Activated CD8-positive, alpha-beta memory T cell treated with anti-CD3 and anti-CD28 coated beads for 36 hours (primary cell): ENCODE data around the gene F11. TPM values are rescaled to one million over a fixed set of nuclear protein-coding genes. Genes with fewer than 3 reads are reported as not detected.
"Not testable (repeated sequence)": the region's sequence is repeated elsewhere in the genome, so short reads cannot be mapped to it uniquely, and the experiment has no call there.

Experiments
- CTCF ChIA-PET: fragments of 350-600 bp; sonication (Branson Sonifier 250); formaldehyde crosslinking; loops from one replicate; lab custom pipeline; 2021; ENCODE audit warnings: antibody characterized with exemption; lab: Charles Lee
- POLR2A ChIA-PET: fragments of 350-600 bp; sonication (Branson Sonifier 250); formaldehyde crosslinking; loops from one replicate; lab custom pipeline; 2021; ENCODE audit warnings: antibody characterized with exemption; lab: Charles Lee
- total RNA-seq, 2 experiments: library from RNA; stranded (reverse); gene quantifications; one replicate each; pipeline ENCODE4 v1.2.3, GENCODE V29; 2021

F11 gene
- not detected for total RNA-seq

DNA sequence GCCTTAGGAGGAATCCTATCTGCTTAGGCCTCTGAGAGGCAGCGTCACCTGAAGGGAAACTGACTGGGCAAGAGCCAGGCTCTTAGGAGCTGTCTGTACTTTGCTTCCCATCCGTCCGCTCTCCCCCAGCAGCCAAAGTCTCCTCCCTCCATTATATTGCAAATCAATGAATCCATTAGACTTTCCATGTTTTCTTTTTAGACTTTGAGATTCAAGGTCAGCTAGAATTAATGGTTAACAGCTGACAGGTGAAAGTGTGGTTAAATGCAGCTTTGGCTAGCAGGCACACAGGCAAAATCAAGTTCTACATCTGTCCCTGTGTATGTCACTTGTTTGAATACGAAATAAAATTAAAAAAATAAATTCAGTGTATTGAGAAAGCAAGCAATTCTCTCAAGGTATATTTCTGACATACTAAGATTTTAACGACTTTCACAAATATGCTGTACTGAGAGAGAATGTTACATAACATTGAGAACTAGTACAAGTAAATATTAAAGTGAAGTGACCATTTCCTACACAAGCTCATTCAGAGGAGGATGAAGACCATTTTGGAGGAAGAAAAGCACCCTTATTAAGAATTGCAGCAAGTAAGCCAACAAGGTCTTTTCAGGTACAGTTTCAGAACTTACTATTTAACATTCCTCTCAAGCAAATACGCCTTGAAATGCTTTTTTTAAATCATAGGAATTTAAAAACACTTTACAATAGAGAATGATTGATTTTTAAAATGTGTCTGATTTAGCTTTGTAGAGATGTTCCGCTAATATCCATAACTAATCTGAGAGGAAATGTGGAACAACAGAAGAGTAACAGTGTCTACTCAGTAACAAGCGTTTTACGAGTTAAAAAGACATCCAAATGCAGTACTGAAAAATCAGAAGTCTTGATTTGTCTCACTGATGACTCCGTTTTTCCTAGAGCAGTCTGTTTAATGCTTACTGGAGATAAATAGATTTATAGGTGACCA lies at the start of gene F11:
Gene F11 (plus strand): TSS at position 507 of the 970 bp plus-strand sequence. CDS start 948 bp downstream, outside the sequence.
- ChIA-PET CTCF (no interaction called here), POLR2A (no interaction called here)

DNA sequence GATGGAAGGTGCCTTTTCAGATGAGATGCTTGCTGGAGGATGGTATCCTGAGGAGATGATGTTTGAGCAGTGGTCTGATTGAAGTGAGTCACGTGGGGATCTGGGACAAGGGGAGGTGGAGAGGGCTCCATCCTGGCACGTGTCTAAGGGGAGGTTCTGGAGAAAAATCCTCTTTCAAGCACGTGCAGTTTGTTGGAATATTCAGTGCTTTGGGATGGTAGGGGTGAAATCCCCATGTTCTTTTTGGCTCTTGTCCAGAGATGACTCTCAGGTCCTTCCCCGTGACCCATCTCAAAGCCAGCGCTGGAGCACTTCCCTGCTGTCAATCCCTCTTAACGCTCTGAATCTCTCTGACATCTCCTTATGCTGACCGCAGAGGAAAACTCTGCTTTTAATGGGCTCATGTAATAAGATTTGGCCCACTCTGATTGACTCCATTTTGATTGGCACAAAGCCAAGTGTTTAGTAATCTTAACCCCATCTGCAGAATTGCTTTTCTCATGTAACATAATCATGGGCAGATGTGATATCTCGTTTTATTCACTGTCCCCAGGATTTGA lies 49.4 kb upstream of the F11 start:
- POLR2A ChIA-PET = no interaction called here
- CTCF ChIA-PET = no interaction called here

DNA sequence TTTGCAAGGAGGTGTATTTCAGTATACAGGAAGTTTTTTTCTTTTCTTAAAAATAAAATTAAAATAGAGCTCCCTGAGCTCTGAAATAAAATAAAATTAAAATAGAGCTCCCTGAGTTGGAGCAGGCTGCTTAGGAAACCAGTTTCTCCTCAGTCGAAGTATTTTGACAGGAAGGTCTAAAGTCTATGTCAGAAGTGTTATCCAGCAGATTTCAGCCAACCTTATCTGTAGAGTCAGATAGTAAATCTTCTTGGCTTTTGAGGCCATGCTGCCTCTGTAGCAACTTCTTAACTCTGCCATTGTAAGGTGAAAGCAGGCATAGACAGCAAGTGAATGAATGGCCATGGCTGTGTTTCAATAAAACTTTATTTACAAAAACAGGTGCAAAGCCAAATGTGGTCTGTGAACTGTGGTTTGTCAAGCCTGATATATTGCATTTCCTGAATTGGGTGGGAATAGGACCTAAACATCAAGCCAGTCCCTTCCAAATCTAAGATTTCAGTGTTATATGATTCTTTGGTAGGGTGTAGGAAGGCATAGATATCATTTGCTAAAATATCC lies 48.2 kb upstream of the F11 start:
- ChIA-PET POLR2A (no interaction called here), CTCF (no interaction called here)

DNA sequence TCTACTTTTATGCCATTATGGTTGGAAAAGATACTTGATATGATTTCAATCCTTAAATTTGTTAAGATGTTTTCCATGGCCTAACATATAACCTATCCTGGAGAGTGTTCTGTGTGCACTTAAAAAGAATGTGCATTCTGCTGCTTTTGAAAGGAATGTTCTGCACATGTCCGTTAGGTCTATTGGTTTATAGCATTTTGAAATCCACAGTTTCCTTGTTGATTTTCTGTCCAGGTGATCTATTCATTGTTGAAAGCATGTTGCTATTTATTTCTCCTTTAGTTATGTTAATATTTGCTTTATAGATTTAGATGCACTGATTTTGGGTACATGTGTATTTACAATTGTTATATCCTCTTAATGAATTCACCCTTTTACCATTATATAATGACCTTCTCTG lies 44.4 kb upstream of the F11 start:
- ChIA-PET POLR2A (no interaction called here), CTCF (no interaction called here)

DNA sequence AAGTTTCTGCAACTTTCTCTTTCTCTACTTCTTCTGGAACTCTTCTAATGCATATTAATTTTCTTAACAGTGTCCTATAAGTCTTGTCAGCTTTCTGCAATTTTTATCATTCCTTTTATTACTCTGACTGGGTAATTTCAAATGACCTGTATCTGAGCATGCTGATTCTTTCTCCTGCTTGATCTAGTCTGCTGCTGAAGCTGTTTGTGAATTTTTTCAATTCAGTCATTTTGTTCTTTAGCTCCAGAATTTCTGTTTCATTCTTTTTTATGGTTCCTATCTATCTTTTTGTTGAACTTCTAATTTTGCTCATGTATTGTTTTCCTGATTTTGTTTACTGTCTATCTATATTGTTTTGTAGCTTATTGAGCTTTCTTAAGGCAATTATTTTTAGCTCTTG lies 40.1 kb upstream of the F11 start:
- ChIA-PET CTCF (no interaction called here), POLR2A (no interaction called here)

DNA sequence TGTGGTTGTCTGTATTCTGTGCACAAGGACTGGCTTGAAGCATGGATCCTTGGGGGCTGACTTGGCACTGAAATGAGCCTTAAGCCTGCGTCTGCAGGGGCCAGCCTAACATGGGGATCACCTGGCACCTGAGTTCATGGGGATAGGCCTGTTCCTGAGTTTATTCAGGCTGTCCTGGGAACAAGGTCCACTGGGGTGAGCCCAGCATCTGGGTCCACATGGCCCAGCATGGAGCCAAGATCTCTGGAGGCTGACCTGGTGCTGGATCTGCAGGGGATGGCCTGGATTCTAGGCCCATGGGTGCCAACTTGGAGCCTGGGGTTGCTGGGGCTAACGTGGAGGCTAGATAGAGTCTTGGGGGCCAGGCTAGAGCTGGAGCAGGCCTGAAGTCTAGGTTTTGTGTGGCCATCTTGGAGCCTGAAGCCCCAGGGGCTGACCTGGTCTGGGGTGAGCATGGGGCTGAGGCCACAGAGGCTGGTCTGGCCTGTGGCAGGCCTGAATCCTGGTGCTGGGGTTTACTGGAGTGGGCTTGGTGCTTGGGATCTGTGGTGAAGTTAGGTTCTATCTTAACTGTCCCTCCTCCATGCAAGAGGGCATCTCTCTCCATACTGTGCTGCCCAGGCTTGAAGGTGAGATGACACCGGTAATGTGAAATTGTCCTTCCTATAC lies 39.3 kb upstream of the F11 start:
- CTCF ChIA-PET = no interaction called here
- POLR2A ChIA-PET = no interaction called here

DNA sequence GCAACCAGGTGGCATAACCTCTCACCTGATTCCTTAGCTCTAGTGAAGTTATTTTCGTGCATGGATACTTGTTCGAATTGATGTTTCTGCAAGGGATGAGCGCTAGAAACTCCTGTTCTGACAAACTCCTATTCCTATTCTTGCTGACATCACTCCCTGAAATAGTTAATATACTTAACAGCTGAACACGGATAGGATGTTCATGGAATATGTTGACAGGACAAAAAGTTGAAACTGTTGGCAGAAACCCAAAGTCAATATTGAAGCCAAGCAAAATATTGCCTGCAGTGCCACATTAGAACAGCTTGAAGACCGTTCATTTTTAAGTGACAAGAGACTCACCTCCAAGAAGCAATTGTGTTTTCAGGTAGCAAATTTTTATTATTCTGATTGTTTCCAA lies 38.8 kb upstream of the F11 start, which contains the start of gene KLKB1:
Gene KLKB1 (plus strand): TSS at position 287 of the 400 bp plus-strand sequence. CDS start 689 bp downstream, outside the sequence.
- CTCF ChIA-PET = no interaction called here
- POLR2A ChIA-PET = no interaction called here

DNA sequence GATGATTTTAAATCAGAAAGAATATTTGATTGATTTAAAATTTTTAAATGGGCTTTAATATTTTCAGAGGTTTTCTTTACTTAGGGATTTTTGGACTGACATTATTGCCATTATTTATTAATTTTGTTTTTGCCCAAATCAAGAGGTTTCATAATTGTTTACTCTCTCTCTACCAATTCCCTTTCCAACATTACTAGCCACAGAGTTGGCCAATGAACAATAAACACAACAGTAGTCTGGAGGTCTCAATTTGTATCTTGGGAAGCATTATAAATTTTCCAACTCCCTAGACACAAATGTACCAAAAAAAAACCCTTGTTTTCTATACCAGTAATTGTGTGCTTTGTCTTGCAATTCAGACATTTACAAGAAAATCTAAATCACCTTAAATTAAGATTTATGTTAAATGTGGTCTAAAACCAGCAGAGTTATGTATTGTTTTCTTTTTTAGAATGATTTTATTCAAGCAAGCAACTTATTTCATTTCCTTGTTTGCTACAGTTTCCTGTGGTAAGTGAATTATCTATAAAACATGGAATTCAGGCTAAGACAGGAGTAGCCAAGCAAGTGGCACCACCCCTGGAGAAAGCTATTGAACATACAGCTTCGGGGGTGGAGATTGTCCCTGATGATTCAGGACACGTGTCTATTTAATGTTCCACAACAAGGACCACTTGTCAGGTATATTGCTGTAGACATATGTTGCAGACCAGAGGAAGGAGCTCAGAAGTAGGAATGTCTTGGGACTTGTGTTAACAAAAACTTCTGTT lies 38.1 kb upstream of the F11 start:
- ChIA-PET POLR2A (no interaction called here), CTCF (no interaction called here)

DNA sequence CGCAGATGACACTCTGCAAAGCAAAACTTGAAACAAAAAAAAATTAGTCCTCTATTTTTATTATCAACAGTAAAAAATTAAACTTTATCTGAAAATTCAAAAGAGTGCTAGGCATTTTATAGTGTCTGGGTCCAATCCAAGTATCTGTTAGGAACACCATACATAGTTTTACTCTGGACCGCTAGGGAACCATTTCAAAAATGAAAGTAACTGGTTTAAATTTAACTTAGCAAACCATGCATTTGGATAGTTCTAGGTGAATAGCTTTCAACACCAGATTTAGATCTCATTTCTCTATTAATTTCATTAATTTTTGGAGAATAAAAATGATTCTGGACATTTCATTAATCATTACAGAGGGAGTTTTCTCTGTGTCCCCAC lies 37.5 kb upstream of the F11 start:
- ChIA-PET CTCF (no interaction called here), POLR2A (no interaction called here)

DNA sequence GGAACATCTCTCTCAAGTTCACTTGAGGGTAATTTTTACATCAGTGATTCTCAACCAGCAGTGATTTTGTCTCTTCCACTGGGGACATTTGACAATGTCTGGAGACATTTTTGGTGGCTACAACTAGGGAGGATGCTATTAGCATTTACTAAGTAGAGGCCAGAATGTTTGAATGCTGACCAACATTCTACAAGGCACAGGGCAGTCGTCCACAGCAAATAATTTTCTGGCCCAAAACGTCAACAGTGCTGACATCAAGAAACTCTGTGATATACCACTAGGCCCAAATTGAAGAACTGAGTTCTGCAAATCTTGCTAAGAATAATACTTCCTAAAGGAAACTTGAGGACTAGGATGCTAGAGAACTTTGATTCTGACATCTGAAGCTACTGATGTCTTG lies 31.6 kb upstream of the F11 start:
- CTCF ChIA-PET = no interaction called here

DNA sequence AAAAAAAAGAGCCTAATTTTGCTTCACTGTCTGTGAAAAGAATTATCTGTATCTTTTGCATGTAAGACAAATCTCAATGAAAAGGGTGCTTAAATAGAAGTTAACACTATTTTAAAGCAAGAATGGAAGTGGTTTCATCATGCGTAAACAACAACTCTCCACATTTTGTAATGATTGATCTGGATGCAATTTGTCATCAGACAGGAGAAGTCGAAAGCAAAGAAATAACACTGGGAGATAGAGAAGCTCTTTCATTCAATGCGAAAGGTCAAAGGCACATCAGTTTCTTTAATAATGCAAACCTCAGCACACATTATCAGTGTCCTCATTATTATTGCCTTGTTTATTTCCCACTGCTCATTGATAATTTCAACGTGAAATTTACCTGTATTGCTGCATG lies 29.9 kb upstream of the F11 start:
- ChIA-PET POLR2A (no interaction called here), CTCF (no interaction called here)

More for the DNA sequence above, 31.6 kb upstream of the F11 start:
- POLR2A ChIA-PET = no interaction called here

DNA sequence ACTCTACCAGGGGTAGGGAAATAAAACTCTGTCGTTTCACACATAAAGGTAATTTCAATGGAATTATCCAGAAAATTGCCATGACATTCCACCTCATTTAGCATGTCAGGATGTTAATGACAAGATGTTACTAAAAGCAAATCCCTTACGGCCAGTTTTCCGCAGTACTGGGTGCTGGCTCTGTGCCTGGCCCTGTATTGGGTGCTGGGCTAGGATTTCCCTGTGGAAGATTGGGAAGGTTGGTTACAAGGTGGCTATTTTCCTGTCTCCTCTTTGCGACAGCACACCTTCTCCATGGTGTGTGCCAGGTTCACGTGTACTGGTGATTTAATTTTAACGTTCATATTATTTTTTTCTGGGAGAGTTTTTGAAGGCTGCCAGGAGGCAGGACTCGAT lies 25.5 kb upstream of the F11 start:
- ChIA-PET POLR2A (no interaction called here), CTCF (no interaction called here)

DNA sequence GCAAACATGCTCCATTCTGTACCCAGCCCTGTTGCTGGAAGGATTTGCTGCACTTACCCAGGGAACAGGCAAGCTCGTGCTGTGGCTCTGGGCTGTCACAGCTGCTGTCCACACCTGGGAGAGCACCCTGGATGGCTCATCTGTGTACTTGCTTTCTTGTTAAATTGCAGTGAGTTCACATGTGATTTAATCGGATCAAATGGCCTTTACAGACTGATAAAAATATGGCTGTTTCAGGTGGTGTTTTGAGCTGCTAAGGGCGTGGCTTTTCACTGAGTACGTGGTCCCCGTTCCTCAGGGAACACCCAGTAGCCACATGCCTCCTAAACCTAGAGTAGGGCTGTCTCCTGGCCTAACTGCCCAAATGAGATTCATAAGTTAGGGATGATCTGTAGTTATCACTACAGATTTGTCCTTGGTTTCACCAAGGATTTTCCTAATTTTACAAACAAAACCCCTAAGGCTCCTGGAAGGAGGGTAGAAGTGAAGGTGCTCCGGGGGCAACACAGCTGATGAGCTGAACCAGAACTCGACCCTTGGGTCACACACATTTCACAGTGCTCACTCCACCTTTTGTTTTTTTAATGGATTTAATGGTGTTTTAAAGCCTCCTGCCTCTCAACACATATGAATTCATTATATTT lies 25.0 kb upstream of the F11 start:
- POLR2A ChIA-PET = no interaction called here

DNA sequence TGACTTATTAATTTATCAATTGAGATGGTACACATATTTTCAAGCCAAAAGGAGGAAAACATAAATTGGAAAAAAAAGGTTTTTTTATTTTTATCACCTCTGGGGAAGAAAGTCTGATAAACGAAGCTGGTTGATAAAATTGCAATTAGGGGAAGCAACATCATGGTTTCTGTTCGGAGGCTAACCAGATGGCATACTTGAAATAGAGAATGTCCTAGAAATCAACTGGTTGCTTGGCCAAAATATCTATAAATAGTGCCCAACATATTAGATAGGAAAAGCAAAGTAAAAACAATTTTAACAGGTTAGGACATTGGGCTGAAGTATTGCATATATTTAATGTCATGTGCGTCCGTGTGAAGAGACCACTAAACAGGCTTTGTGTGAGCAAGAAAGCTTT lies 24.4 kb upstream of the F11 start:
- ChIA-PET CTCF (no interaction called here), POLR2A (no interaction called here)

More for the DNA sequence above, 25.0 kb upstream of the F11 start:
- CTCF ChIA-PET = no interaction called here

DNA sequence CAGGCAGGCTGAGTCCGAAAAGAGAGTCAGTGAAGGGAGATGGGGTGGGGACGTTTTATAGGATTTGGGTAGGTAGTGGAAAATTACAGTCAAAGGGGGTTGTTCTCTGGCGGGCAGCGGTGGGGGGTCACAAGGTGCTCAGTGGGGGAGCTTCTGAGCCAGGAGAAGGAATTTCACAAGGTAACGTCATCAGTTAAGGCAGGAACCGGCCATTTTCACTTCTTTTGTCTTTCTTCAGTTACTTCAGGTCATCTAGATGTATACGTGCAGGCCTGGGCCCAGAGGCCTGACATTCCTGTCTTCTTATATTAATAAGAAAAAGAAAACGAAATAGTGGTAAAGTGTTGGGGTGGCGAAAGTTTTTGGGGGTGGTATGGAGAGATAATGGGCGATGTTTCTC lies 24.0 kb upstream of the F11 start:
- CTCF ChIA-PET, POLR2A ChIA-PET: not testable (repeated sequence)

DNA sequence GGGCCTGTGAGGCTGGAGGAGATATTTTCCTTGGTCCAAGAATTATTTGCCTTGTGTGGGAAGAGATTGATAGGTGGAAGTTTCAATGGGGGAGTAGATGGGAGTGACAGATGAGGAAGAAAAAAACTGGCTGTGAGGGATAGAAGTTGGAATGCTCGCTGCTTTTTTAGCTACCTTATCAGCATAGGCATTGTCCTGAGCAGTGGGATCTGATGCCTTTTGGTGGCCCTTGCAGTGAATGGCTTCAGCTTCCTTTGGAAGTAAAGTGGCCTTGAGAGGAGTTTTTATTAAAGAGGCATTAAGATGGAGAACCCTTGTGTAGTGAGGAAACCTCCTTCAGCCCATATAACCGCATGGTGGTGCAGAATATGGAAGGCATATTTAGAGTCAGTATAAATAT lies 22.7 kb upstream of the F11 start:
- CTCF ChIA-PET = no interaction called here
- POLR2A ChIA-PET = no interaction called here

DNA sequence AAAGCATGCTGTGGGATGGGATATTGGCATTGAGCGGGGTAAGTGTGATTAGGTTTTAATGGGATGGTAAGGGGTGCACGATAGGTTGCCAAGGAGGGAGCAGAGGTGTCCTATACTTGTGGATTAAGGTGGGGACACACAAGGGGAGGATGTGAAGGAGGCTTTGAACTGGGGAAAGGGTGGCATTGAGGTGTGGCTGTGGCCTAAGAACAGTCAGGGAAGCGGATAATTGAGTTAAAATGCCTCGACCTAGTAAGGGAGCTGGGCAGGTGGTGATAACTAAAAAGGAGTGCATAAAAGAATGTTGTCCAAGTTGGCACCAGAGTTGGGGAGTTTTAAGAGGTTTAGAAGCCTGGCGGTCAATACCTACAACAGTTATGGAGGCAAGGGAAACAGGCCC lies 21.2 kb upstream of the F11 start:
- ChIA-PET POLR2A (no interaction called here), CTCF (no interaction called here)

DNA sequence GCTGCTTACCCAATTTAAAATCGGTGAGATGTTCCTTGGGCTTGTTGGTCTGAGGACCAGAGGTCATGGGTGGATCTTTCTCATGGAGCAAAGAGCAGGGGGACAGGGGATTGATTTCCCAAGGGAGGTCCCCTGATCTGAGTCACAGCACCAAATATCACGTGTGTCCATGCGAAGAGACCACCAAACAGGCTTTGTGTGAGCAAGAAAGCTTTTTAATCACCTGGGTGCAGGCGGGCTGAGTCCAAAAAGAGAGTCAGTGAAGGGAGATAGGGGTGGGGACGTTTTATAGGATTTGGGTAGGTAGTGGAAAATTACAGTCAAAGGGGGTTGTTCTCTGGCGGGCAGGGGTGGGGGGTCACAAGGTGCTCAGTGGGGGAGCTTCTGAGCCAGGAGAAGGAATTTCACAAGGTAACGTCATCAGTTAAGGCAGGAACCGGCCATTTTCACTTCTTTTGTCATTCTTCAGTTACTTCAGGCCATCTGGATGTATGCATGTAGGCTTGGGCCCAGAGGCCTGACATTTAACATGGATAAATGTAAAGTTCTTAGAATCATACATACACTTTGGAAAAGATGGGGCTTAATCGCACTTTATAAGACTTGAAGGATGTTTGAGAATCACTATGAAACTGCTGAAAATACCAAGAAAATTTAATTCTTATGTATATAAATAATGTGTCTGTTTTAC lies 18.8 kb upstream of the F11 start:
- POLR2A ChIA-PET, CTCF ChIA-PET: not testable (repeated sequence)
